Type B pancreatic cell (in vitro differentiated cells): ENCODE measurements around the gene DEPDC4. TPM values are rescaled to one million over a fixed set of nuclear protein-coding genes. Genes with fewer than 3 reads are reported as not detected.
A peak's percentile ranks its signal among the peaks of the same experiment; 100 is the strongest.
"Not testable (repeated sequence)": the region's sequence is repeated elsewhere in the genome, so short reads cannot be mapped to it uniquely, and the experiment has no call there.

ENCODE experiments used
- DNase-seq: peaks from one replicate; pipeline ENCODE4 v3.0.0; 2021; ENCODE audit warnings: mixed read lengths; ENCODE audit not compliant: unreplicated experiment; ENCODE audit errors: extremely low spot score
- H3K27ac Mint-ChIP-seq: 2 replicates; pipeline ENCODE4 v1.8.0; 2021; ENCODE audit warnings: mild to moderate bottlenecking, mixed read lengths
- H3K27me3 Mint-ChIP-seq: 2 replicates; pipeline ENCODE4 v1.8.0; 2021; ENCODE audit warnings: mixed read lengths
- H3K36me3 Mint-ChIP-seq: 2 replicates; pipeline ENCODE4 v1.8.0; 2021; ENCODE audit warnings: mixed read lengths
- H3K4me1 Mint-ChIP-seq: one replicate; pipeline ENCODE4 v1.8.0; 2021; ENCODE audit warnings: mixed read lengths; ENCODE audit not compliant: unreplicated experiment
- H3K4me3 Mint-ChIP-seq: 2 replicates; pipeline ENCODE4 v1.8.0; 2021; ENCODE audit warnings: mild to moderate bottlenecking, mixed read lengths
- H3K9me3 Mint-ChIP-seq: 2 replicates; pipeline ENCODE4 v1.8.0; 2021; ENCODE audit warnings: mixed read lengths
- CTCF ChIP-seq: fragments of 200-600 bp; sonication (generic); conservative IDR thresholded peaks from 2 replicates; pipeline ENCODE4 v1.5.0; 2021; ENCODE audit warnings: antibody characterized with exemption, mild to moderate bottlenecking
- total RNA-seq: library from RNA; stranded (reverse); gene quantifications from 2 replicates; pipeline ENCODE4 v1.2.1, GENCODE V29; 2021; ENCODE audit warnings: low replicate concordance

The DEPDC4 gene
- total RNA-seq, 1 donor from 2014 or later = 2.6 TPM

DNA sequence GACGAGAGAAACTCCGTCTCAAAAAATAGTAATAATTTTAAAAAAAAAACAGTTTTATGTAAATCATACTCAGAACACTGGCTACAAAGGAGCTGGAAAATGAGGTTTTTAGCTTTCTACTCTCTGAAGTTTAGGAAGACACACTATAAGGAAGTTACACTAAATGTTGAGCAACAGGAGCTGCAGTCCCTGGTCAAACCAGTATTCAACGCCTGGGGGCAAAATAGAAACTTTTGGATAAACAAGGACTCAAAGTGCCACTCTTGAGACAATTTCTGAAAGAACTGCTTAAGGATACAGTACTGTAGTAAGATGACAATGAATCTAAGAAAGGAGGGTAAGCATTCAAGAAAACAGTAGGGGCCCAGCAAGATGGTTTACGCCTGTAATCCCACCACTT, 37.0 kb downstream of the DEPDC4 start:
- Mint-ChIP-seq H3K4me1 (peaks cover 11% of the 10 kb centered on the region), H3K27me3 (no peaks in the 10 kb centered on the region), H3K27ac (peak overlapping the region; percentile 93), H3K4me3 (peak overlapping the region; percentile 81), H3K9me3 (no peaks in the 10 kb centered on the region), H3K36me3 (peaks cover 12% of the 10 kb centered on the region)
- DNase-seq = no peak
- TF ChIP-seq CTCF = no peak

DNA sequence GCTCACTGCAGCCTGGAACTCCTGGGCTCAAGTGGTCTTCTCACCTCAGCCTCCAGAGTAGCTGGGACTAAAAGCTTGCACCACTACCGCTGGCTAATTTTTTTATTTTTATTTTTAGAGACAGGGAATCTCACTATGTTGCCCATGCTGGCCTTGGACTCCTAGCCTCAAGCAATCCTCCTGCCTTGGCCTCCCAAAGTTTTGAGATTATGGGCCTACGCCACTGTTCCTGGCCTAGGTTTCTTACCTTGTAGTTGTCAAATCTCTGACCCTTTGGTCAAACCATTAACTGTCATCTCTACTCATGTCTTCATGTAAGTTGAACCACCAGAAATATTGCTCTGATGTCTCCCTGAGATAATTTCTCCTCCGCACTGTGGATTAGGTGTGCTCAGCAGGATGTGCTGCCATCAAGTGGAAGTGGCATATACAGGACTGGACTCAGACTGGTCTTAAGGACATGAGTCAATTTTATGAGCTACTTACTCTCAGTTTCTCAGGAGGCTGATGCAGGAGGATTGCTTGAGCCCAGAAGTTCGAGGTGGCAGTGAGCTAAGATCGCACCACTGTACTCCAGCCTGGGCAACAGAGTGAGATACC, 37.7 kb downstream of the DEPDC4 start:
- H3K4me1 Mint-ChIP-seq = peaks cover 7% of the 10 kb centered on the region
- no peak for TF ChIP-seq CTCF
- no peaks in the 10 kb centered on the region for H3K27me3 Mint-ChIP-seq
- H3K4me3 Mint-ChIP-seq = peak overlapping the region; percentile 8
- H3K9me3 Mint-ChIP-seq = no peaks in the 10 kb centered on the region
- no peak for DNase-seq
- H3K36me3 Mint-ChIP-seq = peaks cover 12% of the 10 kb centered on the region
- peak overlapping the region; percentile 93 for H3K27ac Mint-ChIP-seq

DNA sequence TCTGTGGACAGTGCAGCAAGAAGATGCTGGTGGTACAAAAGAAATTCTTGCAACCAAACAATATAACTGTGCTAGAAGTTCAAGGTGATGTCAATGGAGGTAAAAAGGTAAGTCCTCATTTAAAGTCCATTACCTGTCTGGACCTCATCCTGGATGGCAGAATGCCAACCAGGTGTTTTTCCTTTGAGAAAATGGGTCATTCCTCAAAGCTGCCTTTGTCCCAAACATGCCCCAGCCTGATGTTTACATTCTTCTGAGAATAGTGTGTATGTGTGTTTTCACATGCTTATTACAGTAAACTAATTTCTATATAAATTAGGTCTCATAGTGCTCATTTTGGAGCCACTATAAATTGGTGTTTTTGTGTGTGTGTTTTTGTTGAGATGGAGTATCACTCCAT, 41.4 kb downstream of the DEPDC4 start:
- Mint-ChIP-seq H3K4me1 (peaks cover 5% of the 10 kb centered on the region), H3K36me3 (peaks cover 17% of the 10 kb centered on the region), H3K27me3 (no peaks in the 10 kb centered on the region), H3K27ac (no peak overlapping the region), H3K4me3 (no peak overlapping the region), H3K9me3 (no peaks in the 10 kb centered on the region)
- no peak for TF ChIP-seq CTCF
- no peak for DNase-seq

GRCh38 chr12:100222173-100222572, 44.7 kb downstream of the DEPDC4 start:
- H3K9me3 Mint-ChIP-seq, H3K27ac Mint-ChIP-seq, H3K27me3 Mint-ChIP-seq, H3K4me3 Mint-ChIP-seq, H3K4me1 Mint-ChIP-seq, DNase-seq: not testable (repeated sequence)
- H3K36me3 Mint-ChIP-seq = peaks cover 22% of the 10 kb centered on the region

GRCh38 chr12:100221523-100221922, 45.4 kb downstream of the DEPDC4 start:
- DNase-seq = no peak
- H3K36me3 Mint-ChIP-seq = peaks cover 22% of the 10 kb centered on the region
- no peaks in the 10 kb centered on the region for H3K27me3 Mint-ChIP-seq
- H3K27ac Mint-ChIP-seq = no peak overlapping the region
- no peak for TF ChIP-seq CTCF
- H3K4me3 Mint-ChIP-seq = no peak overlapping the region
- H3K9me3 Mint-ChIP-seq = no peaks in the 10 kb centered on the region
- H3K4me1 Mint-ChIP-seq = no peaks in the 10 kb centered on the region

DNA sequence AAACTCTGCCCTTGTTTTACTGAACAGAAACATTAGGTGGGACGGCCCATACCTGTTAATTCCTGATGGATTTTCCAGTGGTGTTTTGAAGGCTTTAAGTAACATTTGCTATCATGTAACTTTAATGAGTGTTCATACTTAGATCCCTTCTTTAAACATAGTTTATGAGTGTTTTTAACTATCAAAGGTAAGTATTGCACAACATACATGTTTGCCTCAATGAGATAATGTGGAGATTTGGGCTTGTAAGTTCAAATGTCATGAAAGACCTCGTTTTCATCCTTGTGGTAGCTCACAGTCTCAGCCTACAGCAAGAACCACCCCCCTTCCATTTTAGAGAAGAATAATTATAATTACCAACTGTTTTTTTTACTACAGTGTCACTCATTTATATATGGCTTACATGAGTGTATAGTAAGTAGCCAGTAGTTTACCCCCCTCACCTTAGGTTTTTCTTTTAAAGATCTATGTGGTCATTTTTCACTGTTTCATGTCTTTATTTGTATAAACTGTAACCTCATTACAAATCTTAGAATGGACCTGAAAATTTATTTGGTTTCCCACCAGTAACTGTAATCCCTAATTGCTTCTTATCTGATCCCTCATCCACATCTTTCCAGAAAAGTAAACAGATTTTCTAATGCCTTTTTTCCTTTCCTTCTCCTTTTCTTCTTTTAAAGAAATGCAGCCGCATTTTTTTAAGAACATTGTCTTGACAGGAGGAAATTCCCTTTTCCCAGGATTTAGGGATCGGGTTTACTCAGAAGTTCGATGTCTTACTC, 47.4 kb downstream of the DEPDC4 start:
- H3K27me3 Mint-ChIP-seq = no peaks in the 10 kb centered on the region
- no peak overlapping the region for H3K27ac Mint-ChIP-seq
- no peak overlapping the region for H3K4me3 Mint-ChIP-seq
- no peaks in the 10 kb centered on the region for H3K9me3 Mint-ChIP-seq
- H3K4me1 Mint-ChIP-seq = no peaks in the 10 kb centered on the region
- DNase-seq = no peak
- peaks cover 18% of the 10 kb centered on the region for H3K36me3 Mint-ChIP-seq
- TF ChIP-seq CTCF = no peak
